NCI-H146 treated with DMSO at 0.1 percent for 48 hours (cell line): ENCODE measurements around the gene LMAN1L.
"Not testable (repeated sequence)": the region's sequence is repeated elsewhere in the genome, so short reads cannot be mapped to it uniquely, and the experiment has no call there.

Source experiments
- DNase-seq: peaks from one replicate; lab custom pipeline; 2025; ENCODE audit not compliant: unreplicated experiment; lab: John Stamatoyannopoulos, UW

LMAN1L gene

DNA sequence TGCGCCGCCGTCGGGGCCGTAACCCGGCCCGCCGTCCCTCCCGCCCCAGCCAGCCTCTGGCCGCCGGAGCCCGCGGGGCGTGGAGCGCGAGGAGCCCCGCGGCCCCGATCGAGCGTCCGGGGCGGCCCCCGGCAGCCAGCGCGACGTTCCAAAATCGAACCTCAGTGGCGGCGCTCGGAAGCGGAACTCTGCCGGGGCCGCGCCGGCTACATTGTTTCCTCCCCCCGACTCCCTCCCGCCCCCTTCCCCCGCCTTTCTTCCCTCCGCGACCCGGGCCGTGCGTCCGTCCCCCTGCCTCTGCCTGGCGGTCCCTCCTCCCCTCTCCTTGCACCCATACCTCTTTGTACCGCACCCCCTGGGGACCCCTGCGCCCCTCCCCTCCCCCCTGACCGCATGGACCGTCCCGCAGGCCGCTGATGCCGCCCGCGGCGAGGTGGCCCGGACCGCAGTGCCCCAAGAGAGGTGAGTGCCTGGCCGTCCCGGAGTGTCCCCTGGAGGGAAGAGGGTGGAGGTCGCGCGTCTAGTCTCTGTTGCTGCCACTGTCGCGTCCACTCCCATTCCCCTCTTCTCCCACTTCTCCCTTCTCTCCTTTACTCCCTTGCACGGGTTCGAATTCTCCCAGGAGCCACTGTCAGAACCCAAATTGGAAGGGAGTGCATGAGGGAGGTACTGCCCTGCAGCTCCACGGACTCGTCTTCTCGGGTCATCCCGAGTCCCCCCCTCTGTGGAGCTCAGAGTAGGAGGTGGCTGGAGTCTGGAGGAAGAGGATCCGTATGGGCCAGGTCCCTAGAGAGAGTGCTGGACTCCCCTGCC, 30.2 kb upstream of the LMAN1L start:
- DNase-seq, result no peak

DNA sequence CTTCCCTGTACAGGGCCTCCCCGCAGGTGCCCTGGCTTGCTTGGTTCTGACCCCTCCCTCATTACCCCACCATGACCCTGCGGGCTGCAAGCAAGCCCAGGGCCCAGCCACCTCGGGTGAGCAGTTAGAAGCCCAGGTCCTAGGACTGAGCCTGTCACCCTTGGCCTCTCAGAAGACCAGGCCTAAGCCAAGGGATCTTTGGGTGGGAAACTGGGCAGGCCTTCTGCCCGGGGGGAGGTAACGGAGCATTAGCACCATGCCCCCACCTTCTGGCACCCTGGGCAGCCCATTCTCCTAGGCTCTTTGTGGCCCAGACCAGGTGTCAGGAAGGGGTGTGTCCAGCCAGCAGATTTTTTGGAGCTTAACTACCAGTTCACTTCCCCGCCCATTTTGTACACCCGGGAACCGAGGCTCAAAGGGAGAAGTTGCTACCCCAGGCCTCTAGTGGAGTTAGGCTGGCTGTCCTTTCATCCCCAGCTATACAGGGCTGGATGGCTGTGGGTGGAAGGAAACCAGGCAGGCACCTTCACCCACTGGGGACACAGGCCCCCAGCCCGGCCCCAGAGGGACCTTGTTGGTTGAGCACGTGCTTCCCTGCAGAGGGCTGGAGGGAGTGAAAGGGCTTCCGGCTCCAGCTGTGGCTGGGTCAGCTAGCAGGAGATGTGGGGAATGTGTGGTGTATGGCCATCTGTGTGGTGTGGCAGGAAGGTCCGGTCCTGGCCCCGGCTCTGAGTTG, 29.4 kb upstream of the LMAN1L start:
- no peak for DNase-seq

DNA sequence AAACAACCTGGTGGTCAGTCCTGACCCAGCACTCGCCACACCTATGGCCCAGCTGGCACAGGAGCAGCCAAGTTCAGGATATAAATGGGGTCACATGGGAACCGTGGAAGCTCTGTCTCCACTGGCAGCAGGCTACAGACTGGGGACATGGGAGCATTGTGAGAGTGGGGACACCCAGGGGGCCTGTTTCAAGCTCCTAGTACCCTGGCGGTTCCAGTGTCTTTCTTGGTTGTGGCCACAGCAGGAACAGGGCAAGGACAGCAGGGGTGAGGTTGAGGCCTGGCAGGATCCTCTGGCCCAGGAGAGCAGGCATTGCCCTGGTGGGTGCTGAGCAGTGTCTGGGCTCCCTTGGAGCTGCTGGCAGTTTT, 28.8 kb upstream of the LMAN1L start:
- no peak for DNase-seq

DNA sequence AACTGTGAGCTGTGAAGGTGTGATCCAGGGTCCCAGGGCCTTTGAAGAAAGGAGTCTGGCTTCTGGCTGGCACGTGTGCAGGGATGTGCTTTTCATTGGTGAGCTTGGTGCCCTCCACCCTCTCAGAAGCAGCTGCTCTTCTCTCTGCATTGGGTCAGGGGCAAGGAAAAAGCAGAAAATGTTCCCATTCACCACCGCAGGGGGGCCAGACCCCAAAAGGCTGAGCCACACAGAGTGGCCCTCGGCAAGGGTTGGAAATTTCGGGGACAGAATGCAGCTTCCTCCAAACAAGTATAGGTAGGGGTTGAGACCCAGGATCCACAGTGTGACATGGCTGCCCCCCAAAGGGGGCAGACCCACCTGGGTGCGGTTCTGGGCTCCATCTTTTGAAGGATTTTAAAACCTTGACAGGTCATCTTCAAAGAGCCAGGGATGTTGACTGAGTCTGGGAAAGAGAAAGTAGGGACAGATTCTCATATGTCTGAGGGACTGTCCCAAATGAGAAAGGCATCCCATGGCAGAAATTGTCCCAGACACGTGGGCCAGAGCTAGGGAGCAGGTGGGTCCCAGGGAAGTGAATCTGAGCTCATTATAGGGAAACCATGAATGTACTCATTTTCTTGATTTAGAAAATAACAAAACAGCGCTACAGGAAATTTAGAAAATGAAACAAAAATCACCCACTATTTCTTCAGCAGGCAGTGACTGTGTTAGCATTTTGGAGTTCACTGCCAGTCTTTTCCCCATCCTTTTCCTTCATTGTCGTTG, 28.0 kb upstream of the LMAN1L start:
- DNase-seq, result no peak

DNA sequence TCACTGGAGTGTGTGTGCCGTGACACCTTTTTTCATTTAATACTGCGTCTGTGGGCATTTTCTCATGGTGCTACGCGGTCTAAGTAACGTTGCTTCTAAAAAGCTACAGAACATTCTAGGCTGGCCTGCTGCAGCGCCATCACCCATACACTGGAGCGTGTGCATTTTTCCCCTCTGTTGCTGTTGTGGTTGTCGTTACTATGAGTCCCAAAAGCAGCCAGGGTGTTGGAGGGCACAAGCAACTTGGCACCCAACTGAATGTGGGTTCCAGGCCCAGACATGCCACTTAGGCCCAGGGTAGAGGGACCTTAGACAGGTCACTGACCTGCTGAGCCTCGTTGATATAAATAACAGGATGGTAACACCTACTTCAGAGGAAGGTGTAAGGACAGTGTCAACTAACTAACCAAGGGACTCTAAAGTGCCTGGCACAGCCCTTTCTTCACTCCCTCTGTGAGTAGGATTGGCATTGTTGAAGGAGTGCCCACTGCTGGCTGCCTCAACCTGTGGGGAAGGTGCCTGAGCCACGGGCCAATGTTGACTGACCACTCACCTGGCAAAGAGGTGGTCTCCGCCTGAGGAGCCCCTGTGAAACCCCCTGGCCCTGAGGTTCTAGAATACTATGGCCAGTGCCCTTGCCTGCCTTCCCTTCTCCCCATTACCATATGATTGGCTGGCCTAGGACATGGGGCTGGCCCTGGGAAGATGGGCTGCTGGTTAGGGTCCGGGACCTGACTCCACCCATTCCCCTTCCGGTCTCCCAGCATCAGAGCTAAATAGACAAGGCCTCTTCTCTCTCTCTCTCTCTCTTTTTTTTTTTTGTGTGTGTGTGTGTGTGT, 27.2 kb upstream of the LMAN1L start:
- no peak for DNase-seq

DNA sequence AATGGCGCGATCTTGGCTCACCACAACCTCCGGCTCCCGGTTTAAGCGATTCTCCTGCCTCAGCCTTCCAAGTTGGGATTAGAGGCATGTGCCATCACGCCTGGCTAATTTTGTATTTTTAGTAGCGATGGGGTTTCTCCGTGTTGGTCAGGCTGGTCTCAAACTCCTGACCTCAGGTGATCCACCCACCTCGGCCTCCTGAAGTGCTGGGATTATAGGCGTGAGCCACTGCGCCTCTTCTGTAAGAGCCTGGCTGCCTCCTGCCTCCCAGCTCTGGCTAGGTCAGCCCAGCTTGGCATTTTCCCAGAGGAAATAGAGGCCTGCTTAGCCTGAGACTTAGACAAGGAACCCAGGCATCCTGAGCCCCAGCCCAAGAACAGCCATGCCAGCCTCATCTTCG, 26.6 kb upstream of the LMAN1L start:
- not testable (repeated sequence) for DNase-seq

DNA sequence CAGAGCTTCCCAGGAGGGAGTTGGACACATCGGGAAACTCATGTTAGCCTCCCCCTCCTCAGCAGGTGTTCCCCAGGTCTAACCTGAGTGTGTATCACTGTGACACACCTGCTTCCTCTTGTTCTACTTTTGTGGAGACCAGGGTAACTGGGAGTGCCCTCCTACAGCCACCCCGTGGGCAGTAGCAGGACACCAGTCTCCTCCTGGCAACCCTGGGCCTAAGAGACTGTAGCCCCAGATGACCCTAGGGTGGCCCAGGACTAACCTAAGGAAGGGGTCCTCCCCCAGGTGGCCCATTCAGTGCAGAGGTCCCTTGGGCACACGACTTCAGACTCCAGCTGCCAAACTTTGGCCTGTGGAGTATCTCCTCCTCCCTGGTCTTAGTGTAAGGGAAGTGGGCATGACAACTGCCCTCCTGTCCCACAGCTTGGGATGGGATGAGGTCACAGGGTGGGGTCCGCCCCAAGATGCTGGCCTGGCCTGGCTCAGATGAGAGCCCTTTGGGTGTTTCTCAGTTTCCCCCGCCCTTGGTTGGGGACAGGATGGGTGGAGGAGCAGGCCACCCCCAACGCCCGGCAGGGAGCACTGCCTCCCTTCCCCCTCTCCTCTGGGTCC, 26.0 kb upstream of the LMAN1L start:
- DNase-seq, result no peak

DNA sequence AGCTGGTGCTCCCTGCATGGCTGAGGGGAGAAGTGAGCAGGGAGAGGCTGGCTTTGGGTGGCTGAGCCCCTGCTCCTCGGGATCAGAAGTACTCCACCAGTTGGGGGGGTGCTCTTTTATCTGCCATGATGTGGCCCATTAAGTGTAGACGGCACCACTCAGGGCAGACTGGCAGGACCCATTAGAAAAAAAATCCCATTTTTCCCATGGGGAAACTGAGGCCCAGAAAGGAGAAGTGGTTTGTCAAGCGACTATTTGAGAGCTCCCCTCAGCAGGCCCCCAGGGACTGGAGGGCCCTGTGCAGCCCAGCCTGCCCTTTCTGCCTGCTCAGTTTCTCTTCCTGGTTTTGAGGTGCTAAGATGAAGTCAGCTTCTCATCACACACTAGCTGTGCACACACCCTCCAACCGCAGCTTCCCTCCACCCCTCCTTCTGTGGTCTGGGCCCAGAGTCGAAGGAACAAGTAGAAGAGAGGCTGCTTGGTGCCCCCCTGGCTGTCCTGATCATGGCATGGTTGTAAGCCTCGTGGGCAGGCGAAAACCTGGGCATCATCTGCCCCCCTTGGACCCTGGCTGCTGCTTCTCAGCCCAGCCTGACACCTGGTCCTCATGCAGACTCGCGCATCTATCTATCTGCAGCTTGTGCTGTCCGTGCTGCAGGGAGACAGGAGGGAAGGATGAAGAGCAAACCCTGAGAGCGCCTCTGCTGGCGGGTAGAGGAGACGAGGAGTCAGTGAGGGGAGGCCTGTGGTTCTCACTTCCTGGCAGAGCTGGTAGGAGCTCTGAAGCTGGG, 25.2 kb upstream of the LMAN1L start:
- no peak for DNase-seq

DNA sequence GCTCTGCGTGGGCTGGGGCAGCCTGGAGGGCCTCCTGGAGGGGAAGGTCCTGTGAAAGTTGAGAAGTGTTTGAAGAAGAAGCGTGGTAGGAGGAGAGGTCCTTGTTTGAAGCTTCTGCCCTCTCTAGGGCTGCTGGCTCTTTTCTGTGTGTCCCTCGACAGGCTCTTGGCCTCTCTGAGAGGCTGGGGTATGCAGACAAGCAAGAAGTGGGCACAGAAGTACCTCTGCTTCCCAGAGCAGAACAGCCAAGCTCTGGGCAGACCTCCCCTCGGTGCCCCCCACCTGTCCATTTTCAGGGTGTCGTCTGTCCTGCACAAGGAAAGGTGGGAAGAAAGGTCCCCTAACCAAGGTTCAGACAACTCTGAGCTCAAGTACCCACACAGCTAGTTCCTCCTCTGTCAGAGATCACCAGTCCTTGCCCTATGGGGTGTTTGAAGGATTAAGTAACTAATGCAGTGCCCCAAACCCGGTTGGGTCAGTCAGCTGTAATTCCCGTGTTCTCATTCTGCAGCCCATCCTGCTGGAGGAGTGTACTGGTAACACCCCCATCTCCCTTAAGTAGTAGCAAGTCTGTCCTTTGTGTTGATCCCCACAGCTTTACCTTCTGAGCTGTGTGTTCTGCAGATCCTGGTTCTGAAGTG, 24.5 kb upstream of the LMAN1L start:
- DNase-seq, result no peak

DNA sequence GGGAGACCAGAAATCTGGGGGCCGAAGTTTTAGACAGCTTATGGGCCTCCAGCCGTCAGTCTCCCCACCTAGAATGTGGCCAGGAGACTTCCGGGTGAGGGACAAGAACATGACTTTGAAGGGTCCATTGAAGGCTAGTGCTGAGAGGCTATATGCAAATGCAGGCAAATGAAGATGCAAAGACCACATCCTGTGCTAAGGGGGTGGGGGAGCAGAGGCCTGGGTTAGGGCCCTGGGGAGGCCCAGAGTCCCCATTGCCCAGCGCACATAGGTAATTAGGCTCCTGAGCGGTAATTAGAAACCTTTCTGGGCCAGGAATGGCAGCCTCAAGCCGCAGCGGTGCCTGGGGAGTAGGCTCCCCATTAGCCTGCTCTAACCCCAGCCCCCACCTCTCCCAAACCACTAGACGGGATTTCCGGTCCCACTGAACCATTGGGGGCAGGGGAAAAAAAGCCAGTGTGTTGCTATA, 23.9 kb upstream of the LMAN1L start:
- no peak for DNase-seq

DNA sequence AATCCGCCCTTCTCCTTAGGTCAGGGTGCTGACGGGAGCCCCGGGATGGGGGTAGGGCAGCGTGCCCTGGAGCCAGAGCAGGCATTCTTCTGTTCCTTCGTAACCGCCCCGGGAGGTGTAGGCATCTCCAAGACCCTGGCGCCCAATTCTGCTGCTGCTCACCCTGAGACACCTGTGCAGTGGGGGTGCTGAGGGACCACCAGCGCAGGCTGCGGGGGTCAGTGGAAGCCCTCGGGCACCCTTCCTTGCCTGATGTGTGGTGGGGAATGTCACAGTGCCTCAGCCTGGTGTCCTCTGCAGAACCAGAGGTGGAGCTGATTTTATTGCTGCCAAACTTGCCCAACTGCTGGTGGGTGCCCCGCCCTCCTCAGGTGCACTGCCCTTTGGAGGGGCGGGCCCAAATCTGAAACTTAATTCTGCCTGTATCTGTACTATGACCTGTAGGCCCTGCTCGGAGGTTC, 23.4 kb upstream of the LMAN1L start:
- DNase-seq, result no peak

DNA sequence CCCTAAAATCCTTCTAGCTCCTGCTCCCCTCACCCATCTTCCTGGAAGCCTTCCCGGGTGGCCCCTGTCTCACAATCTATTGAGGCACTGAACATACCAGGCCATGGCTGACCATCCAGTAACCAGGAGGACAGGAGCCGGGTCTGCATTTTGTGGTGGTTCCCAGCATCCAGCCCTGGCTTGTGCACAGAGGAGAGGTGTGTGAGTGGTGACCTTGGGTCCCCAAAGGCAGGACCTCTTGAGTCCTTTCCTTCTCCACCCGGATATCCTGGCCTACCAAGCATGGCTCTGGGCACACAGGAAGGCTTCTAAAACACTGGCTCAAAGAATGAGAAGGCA, 22.9 kb upstream of the LMAN1L start:
- DNase-seq, result no peak

DNA sequence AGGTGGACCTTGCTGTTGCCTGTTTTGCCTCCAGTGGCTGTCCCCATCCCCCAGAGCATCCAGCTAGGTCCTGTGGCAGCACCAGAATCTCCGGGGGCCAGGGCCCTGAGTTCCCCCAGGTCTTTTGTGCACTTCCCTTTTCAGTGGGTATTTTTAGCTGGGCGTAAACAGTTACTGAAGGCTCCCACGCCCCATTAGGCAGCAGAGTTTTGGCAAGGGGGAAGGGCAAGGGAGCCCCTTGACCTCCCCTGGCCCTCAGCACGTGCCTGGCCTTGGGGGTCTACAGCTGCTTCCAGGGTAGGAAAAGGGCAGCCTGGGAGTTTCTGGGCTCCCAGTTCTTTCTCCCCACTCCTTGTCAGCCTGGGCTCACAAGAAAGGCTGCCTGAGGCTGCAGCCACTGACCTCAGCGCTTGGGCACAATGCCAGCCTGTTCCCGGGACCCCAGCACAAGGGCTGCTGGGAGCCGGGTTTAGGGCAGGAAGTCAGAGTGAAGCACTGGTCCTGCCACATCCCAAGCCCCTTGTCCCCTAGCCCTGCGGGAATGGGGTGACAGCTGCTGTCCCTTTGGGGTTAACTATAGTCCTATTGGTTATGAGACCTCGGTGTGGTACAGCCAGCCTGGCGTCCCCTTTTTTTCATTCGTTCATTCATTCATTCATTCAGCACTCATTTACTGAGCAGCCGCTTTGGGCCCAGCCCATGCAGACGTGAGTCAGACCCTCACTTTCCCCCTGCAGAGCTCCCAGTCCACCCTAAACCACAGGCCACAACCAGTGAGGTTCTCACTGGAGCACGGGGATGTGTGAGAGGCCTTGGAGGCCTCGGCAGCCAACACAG, 22.3 kb upstream of the LMAN1L start:
- DNase-seq, result no peak

DNA sequence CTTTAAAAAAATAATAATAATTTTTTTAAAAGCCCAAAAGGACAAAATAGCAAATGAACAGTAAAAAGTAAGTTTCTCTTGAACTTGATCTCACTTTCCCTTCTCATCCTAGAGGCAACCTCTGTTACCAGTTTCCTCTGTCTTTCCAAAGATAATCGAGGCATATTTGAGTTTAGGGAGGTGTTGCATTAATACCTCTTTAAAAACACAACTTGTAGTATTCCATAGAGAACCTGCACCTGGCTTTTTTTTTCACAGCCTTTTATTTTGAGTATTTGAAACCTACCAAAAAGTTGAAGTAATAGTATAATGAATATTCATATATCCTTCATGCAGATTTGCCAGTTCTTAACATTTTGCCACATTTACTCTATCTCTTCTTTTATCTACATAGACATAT, 21.6 kb upstream of the LMAN1L start:
- DNase-seq, result no peak

DNA sequence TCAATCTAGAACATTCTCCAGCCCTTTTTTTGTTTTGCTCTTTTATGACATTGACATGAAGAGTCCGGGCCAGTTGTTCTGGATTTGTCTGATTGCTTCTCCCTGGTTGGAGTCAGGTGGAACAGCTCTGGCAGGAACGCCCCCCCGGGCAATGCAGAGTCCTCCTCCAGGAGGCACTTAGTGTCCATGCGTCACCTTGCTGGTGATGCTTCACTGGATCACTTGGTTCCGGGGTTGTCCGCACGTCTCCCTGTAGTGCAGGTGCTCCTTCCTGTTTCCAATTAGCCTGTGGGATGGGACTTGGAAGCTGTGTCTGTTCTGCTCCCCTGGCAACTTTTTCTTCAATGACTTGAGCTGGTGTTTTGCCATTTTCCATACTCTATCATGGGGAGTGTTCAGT, 21.0 kb upstream of the LMAN1L start:
- DNase-seq, result no peak

DNA sequence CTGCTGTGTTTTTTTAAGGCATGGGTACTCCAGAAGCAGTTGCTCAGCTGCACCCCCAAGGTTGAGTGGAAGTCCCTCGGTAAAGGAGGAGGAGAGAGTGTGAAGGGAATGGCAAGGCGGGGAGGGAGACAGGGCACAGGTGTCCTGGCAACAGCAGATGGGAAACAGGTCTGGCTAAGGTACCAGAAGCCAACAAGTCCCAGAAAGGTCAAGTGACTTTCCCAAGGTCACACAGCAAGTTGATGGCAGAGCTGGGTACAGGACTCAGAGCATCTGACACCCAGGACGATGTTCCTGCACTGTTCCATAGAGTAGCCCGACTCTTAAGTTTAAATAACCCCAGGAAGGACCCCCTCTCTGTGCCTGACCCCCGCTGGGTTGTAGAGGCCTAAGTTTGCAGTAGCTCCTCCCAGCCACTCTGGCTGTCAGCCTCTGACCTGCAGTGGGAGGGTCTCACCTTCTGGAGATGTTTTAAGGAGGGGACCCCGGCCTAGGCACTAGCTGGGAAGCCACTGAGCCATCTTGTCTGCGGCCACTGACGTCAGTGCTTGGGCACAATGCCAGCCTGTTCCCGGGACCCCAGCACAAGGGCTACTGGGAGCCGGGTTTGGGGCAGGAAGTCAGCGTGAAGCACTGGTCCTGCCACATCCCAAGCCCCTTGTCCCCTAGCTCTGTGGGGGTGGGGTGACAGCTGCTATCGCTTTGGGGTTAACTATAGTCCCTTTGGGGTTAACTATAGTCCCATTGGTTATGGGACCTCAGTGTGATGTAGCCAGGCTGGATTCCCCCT, 20.2 kb upstream of the LMAN1L start:
- DNase-seq, result no peak
